ENCODE measurements around the gene DPH6.
"Not testable (repeated sequence)": the region's sequence is repeated elsewhere in the genome, so short reads cannot be mapped to it uniquely, and the experiment has no call there.

DPH6 gene, protein sequence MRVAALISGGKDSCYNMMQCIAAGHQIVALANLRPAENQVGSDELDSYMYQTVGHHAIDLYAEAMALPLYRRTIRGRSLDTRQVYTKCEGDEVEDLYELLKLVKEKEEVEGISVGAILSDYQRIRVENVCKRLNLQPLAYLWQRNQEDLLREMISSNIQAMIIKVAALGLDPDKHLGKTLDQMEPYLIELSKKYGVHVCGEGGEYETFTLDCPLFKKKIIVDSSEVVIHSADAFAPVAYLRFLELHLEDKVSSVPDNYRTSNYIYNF

DNA sequence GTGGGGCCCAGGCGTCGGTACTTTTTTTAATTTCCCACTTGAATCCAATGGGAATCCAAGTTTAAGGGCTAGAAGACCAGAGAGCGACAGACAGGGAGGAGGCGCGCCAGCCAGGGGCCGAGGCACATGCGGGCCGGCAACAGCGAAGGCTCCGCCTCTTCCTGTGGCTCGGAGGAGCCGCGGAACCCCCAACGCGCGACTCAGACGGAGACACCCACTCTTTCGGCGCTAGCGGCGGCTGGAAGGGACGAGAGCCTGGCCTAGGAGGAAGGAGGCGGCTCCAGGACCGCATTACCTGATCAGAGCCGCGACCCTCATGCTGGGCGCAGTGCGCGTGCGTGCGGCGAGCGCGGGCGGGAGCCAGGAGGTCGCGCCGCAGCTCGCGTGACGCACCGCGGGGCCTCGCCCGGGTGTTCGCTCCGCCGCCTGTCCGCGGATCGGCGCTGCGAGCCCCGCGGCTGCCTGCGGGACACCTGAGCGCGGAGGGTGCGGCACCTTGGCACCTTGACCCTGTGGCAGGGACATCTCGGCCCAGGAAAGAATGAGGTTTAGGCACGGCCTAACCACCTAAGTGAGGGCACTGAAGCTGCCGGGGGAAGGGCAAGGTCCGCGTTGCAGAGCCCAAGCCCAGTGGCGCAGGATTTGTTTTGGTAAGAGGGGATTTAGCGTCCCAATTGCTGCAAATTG lies at the start of gene DPH6:
DPH6 (minus strand) TSS at position 342 of the 687 bp plus-strand sequence; CDS start at position 318, 24 bp downstream.
- peak within 1 kb of the TSS; percentile 63 for H3K9ac ChIP-seq (ENCODE audit: low read length)
- peak within 1 kb of the TSS; percentile 91 to 93 for H3K4me3 ChIP-seq (ENCODE audit: low read depth in 1 of 2, low read length in 2 of 2)
- no peaks in the 10 kb centered on the region for H3K36me3 ChIP-seq (ENCODE audit: insufficient read depth, low read length)
- no peaks in the 10 kb centered on the region for H3K9me3 ChIP-seq (ENCODE audit: low read length)
- peaks cover 17% of the 10 kb centered on the region for H3K4me1 ChIP-seq (ENCODE audit: insufficient read depth, low read length)
- no peaks in the 10 kb centered on the region for H3K27me3 ChIP-seq (ENCODE audit: control insufficient read depth in 1 of 2, insufficient read depth in 2 of 2, low read length in 2 of 2)
- H3K27ac ChIP-seq (ENCODE audit: low read depth, low read length), result peak within 1 kb of the TSS; percentile 89

DNA sequence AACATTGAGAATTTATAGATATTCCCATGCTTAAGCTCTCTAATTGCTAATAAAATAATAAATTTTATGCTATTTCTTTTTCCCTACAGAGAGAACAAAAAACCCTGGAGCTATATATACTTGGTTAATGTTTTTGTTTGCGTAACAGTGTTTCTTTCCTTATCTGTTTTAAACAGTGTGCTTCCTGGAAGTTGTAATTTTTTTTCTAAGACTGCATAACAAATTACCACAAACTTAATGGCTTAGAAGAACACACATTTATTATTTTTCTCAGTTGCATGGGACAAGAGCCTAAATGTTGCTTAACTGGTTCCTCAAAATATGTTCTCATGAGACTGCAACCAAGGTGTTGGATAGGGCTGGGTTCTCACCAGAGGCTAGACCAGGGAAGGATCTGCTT lies 49.7 kb upstream of the DPH6 start:
- Histone ChIP-seq H3K9me3 (ENCODE audit: low read length) (no peaks in the 10 kb centered on the region), H3K27ac (ENCODE audit: low read depth, low read length) (no peak overlapping the region), H3K9ac (ENCODE audit: low read length) (no peak overlapping the region), H3K4me3 (ENCODE audit: low read depth in 1 of 2, low read length in 2 of 2) (no peak overlapping the region), H3K36me3 (ENCODE audit: insufficient read depth, low read length) (no peaks in the 10 kb centered on the region), H3K27me3 (ENCODE audit: control insufficient read depth in 1 of 2, insufficient read depth in 2 of 2, low read length in 2 of 2) (no peaks in the 10 kb centered on the region), H3K4me1 (ENCODE audit: insufficient read depth, low read length) (no peaks in the 10 kb centered on the region)

DNA sequence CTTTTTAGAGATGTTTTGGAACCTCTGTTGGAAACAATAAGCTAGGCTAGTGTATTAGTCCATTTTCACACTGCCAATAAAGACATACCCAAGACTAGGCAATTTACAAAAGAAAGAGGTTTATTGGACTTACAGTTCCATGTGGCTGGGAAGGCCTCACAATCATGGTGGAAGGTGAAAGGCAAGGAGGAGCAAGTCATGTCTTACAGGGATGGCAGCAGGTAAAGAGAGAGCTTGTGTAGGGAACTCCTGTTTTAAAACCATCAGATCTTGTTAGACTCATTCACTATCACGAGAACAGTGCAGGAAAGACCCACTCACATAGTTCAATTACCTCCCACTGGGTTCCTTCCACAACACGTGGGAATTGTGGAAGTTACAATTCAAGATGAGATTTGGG lies 46.0 kb upstream of the DPH6 start:
- H3K9me3 ChIP-seq (ENCODE audit: low read length); H3K9ac ChIP-seq (ENCODE audit: low read length); H3K4me3 ChIP-seq (ENCODE audit: low read depth in 1 of 2, low read length in 2 of 2); H3K36me3 ChIP-seq (ENCODE audit: insufficient read depth, low read length); H3K27ac ChIP-seq (ENCODE audit: low read depth, low read length); H3K27me3 ChIP-seq (ENCODE audit: control insufficient read depth in 1 of 2, insufficient read depth in 2 of 2, low read length in 2 of 2); H3K4me1 ChIP-seq (ENCODE audit: insufficient read depth, low read length): not testable (repeated sequence)

DNA sequence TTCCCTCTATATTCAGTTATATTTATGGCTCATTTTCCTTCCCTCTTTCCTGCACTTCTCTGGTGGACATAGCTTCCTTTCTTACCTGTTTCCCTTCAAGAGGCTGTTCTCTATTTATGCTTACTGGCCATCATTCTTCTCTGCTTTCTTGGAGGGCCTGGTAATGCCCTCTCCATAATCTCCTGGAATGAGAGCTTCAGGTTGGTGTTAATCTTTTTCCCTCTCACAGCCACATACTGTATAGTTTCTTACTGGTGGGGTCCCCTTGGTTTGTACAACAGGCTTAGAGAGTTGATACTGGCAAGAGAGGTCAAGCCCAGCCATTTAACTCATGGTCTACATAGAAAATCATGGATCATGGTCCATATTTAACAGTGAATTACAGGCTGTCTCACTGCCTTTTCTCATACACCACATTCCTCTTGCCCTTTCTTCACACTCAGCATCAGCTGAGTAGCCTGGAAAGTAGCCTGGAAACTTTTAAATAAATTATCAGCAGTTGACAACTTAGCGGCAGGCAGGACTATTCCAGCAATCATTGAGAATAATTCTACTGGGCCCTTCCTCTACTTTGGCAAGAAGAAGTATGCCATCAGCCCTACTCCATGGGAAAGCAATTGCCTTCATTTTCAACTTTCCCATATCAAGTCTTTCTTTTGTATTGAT lies 38.0 kb upstream of the DPH6 start:
- no peaks in the 10 kb centered on the region for H3K27me3 ChIP-seq (ENCODE audit: control insufficient read depth in 1 of 2, insufficient read depth in 2 of 2, low read length in 2 of 2)
- H3K4me1 ChIP-seq (ENCODE audit: insufficient read depth, low read length), result no peaks in the 10 kb centered on the region
- no peak overlapping the region for H3K4me3 ChIP-seq (ENCODE audit: low read depth in 1 of 2, low read length in 2 of 2)
- H3K27ac ChIP-seq (ENCODE audit: low read depth, low read length), result no peak overlapping the region
- no peaks in the 10 kb centered on the region for H3K36me3 ChIP-seq (ENCODE audit: insufficient read depth, low read length)
- no peaks in the 10 kb centered on the region for H3K9me3 ChIP-seq (ENCODE audit: low read length)
- H3K9ac ChIP-seq (ENCODE audit: low read length), result no peak overlapping the region

DNA sequence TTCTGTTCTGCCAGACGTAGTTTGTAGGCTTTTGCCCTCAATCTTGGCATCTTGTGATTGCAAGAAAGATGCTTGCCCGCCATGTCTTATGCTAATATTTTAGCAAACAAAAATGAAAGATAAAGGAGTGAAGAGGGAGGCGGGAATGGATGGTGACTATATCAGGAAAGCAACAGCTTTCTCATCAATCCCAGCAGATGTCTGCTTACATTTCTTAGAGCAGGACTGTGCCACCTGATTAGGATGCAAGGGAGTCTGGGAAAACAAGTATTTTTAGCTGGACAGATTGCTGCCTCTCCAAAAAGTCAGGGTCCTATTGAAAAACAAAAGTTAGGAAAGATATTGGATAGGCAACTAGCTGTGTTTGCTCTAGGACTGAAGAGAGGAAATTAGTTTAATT lies 34.6 kb upstream of the DPH6 start:
- Histone ChIP-seq H3K4me1 (ENCODE audit: insufficient read depth, low read length) (no peaks in the 10 kb centered on the region), H3K36me3 (ENCODE audit: insufficient read depth, low read length) (no peaks in the 10 kb centered on the region), H3K27ac (ENCODE audit: low read depth, low read length) (no peak overlapping the region), H3K4me3 (ENCODE audit: low read depth in 1 of 2, low read length in 2 of 2) (no peak overlapping the region), H3K27me3 (ENCODE audit: control insufficient read depth in 1 of 2, insufficient read depth in 2 of 2, low read length in 2 of 2) (no peaks in the 10 kb centered on the region), H3K9ac (ENCODE audit: low read length) (no peak overlapping the region), H3K9me3 (ENCODE audit: low read length) (no peaks in the 10 kb centered on the region)

DNA sequence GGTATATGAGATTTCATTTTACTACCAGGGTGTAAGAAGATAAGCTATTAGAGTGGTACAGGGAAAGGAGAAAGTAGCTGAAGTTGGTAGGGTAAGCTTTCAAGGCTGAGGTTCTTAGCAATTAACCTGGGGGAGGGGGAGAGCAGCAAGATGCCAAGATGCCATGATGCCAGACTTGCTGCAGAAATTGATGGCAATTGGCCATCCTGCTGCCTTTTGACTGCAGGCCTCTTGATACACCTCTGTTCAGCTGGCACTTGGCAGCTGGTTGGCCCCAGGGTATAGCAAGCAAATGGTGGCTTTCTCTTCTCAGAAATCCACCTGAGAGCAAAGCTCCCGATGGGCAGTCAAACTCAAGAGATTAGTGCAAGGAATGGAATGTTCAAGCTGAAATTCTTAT lies 21.4 kb upstream of the DPH6 start:
- Histone ChIP-seq H3K27ac (ENCODE audit: low read depth, low read length) (no peak overlapping the region), H3K4me3 (ENCODE audit: low read depth in 1 of 2, low read length in 2 of 2) (no peak overlapping the region), H3K36me3 (ENCODE audit: insufficient read depth, low read length) (no peaks in the 10 kb centered on the region), H3K9ac (ENCODE audit: low read length) (no peak overlapping the region), H3K27me3 (ENCODE audit: control insufficient read depth in 1 of 2, insufficient read depth in 2 of 2, low read length in 2 of 2) (no peaks in the 10 kb centered on the region), H3K9me3 (ENCODE audit: low read length) (no peaks in the 10 kb centered on the region), H3K4me1 (ENCODE audit: insufficient read depth, low read length) (no peaks in the 10 kb centered on the region)

DNA sequence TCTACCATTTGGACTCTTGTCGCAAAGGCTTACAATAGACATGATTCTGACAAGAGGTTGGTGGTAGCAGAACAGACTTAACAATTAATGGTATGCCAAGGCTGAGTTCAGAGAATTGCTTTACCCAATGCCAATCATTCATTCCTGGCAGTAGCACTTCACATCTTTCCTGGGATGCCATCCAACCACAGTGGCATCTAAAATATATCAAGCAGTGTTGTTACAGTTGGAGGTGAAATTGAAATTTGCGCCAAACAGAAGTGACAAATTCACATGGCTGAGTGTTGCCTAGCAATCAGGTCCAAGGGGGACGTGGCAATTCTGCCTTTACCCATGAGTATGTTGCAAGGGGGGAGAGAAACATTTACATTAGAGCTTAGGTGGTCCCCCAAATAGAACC lies 21.0 kb upstream of the DPH6 start:
- no peaks in the 10 kb centered on the region for H3K9me3 ChIP-seq (ENCODE audit: low read length)
- no peak overlapping the region for H3K9ac ChIP-seq (ENCODE audit: low read length)
- no peaks in the 10 kb centered on the region for H3K36me3 ChIP-seq (ENCODE audit: insufficient read depth, low read length)
- H3K27ac ChIP-seq (ENCODE audit: low read depth, low read length), result no peak overlapping the region
- H3K4me3 ChIP-seq (ENCODE audit: low read depth in 1 of 2, low read length in 2 of 2), result no peak overlapping the region
- no peaks in the 10 kb centered on the region for H3K4me1 ChIP-seq (ENCODE audit: insufficient read depth, low read length)
- no peaks in the 10 kb centered on the region for H3K27me3 ChIP-seq (ENCODE audit: control insufficient read depth in 1 of 2, insufficient read depth in 2 of 2, low read length in 2 of 2)

DNA sequence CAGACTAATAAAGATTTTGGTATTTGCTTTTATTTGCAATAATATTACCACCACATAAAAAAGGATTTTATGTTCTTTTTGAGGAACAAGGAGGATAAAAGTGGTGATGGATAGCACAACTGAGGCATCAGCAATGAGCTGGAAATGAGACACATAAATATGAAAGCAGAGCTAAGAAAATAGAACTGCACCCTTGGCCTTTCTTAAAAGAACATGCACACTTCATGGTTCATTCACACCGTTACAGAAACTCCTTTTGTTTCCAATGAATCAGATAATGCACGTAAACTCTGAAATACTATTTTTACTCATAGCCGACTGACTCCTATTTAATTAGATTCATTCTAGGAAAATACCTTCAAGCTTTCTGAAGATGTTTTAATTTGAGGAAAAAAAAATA lies 19.9 kb upstream of the DPH6 start:
- no peaks in the 10 kb centered on the region for H3K36me3 ChIP-seq (ENCODE audit: insufficient read depth, low read length)
- no peak overlapping the region for H3K4me3 ChIP-seq (ENCODE audit: low read depth in 1 of 2, low read length in 2 of 2)
- H3K9ac ChIP-seq (ENCODE audit: low read length), result no peak overlapping the region
- H3K27me3 ChIP-seq (ENCODE audit: control insufficient read depth in 1 of 2, insufficient read depth in 2 of 2, low read length in 2 of 2), result no peaks in the 10 kb centered on the region
- H3K9me3 ChIP-seq (ENCODE audit: low read length), result no peaks in the 10 kb centered on the region
- H3K4me1 ChIP-seq (ENCODE audit: insufficient read depth, low read length), result no peaks in the 10 kb centered on the region
- no peak overlapping the region for H3K27ac ChIP-seq (ENCODE audit: low read depth, low read length)

DNA sequence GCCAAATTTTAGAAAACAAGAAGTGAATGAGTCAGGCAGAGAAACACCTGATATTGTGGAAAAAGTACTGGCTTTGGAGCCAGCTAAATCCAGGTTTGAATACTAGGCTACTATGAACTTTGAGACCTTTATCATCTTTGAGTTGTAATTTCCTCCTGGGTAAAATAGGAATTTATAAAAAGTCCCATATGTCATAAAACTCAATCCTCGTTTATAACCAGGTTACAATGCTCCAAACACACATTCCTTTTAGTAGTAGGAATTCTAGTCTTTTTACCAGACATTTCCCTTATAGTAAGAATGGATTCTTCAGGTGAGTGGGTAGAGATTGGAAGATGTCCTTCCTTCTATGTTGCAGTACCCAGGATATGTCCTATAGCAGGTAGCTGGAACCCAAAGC lies 16.7 kb upstream of the DPH6 start:
- Histone ChIP-seq H3K27ac (ENCODE audit: low read depth, low read length) (no peak overlapping the region), H3K9ac (ENCODE audit: low read length) (no peak overlapping the region), H3K4me1 (ENCODE audit: insufficient read depth, low read length) (no peaks in the 10 kb centered on the region), H3K4me3 (ENCODE audit: low read depth in 1 of 2, low read length in 2 of 2) (no peak overlapping the region), H3K36me3 (ENCODE audit: insufficient read depth, low read length) (no peaks in the 10 kb centered on the region), H3K27me3 (ENCODE audit: control insufficient read depth in 1 of 2, insufficient read depth in 2 of 2, low read length in 2 of 2) (no peaks in the 10 kb centered on the region), H3K9me3 (ENCODE audit: low read length) (no peaks in the 10 kb centered on the region)

DNA sequence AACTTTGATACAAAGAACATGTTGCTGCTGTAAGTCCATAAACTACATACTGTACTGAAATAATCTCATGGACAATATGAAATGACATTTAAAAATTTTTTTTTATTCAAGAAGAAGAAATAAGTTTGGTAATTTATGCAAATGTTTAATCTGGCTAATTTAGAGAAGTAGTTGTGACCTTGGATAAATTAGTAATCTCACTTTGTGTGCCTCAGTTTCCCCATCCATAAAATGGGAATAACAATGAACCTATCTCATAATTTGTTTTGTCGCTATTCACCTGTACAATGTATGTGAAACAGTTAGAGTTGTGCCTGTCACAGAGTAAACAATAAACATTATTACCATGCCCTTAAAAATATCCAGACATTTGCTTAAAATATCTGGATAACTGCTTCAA lies 15.3 kb upstream of the DPH6 start:
- Histone ChIP-seq H3K9me3 (ENCODE audit: low read length) (no peaks in the 10 kb centered on the region), H3K36me3 (ENCODE audit: insufficient read depth, low read length) (no peaks in the 10 kb centered on the region), H3K9ac (ENCODE audit: low read length) (no peak overlapping the region), H3K4me3 (ENCODE audit: low read depth in 1 of 2, low read length in 2 of 2) (no peak overlapping the region), H3K27ac (ENCODE audit: low read depth, low read length) (no peak overlapping the region), H3K4me1 (ENCODE audit: insufficient read depth, low read length) (no peaks in the 10 kb centered on the region), H3K27me3 (ENCODE audit: control insufficient read depth in 1 of 2, insufficient read depth in 2 of 2, low read length in 2 of 2) (no peaks in the 10 kb centered on the region)

DNA sequence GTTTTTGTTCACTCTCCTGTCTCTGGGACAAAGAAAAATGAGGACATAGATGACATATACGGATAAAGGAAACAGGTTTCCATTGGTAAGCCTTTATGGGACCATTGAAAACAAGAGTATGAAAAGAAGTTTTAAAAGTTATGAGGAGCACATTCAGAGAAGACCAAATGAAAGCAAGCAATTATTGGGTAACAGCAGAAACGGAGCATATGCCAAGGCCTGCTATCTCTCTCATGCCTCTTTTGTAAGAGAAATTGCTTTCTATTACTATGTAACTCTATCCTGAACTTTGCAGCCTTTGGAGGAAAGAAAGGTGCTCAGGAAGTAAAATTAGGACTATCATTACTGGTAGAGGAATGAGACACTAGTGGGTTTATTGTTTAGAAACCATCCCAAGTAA lies 14.9 kb upstream of the DPH6 start:
- no peaks in the 10 kb centered on the region for H3K27me3 ChIP-seq (ENCODE audit: control insufficient read depth in 1 of 2, insufficient read depth in 2 of 2, low read length in 2 of 2)
- no peak overlapping the region for H3K9ac ChIP-seq (ENCODE audit: low read length)
- H3K36me3 ChIP-seq (ENCODE audit: insufficient read depth, low read length), result no peaks in the 10 kb centered on the region
- H3K9me3 ChIP-seq (ENCODE audit: low read length), result no peaks in the 10 kb centered on the region
- H3K27ac ChIP-seq (ENCODE audit: low read depth, low read length), result no peak overlapping the region
- no peak overlapping the region for H3K4me3 ChIP-seq (ENCODE audit: low read depth in 1 of 2, low read length in 2 of 2)
- no peaks in the 10 kb centered on the region for H3K4me1 ChIP-seq (ENCODE audit: insufficient read depth, low read length)

Measured in muscle layer of colon (tissue), 2 donors.